SU-DHL-6 (cell line): ENCODE results near the gene MTCH1.

ENCODE experiments used
- H2AFZ ChIP-seq: fragments of 200-600 bp; sonication (generic); 2 replicates; pipeline ENCODE4 v1.6.1; 2014; ENCODE audit warnings: low read depth, mild to moderate bottlenecking, moderate library complexity, mixed read lengths, antibody characterized with exemption, low read length; ENCODE audit not compliant: severe bottlenecking
- H3F3A ChIP-seq: fragments of 200-600 bp; shearing (Covaris generic); 2 replicates; pipeline ENCODE4 v1.6.0; 2016; ENCODE audit warnings: antibody characterized with exemption, mild to moderate bottlenecking; ENCODE audit not compliant: insufficient read depth
- H3K27ac ChIP-seq: fragments of 200-600 bp; sonication (generic); 2 replicates; pipeline ENCODE4 v1.5.1; 2016; ENCODE audit warnings: low read depth, mild to moderate bottlenecking, low read length, moderate library complexity, mixed read lengths
- H3K27me3 ChIP-seq: fragments of 200-600 bp; sonication (generic), shearing (Covaris generic); 2 replicates; pipeline ENCODE4 v1.6.0; 2014; ENCODE audit warnings: mild to moderate bottlenecking, low read length
- H3K36me3 ChIP-seq: fragments of 200-600 bp; sonication (generic); 2 replicates; pipeline ENCODE4 v1.6.1; 2014; ENCODE audit warnings: mild to moderate bottlenecking, low read length, mixed read lengths
- H3K4me2 ChIP-seq: fragments of 300-600, 200-600 bp; shearing (Covaris generic), sonication (generic); 2 replicates; pipeline ENCODE4 v1.6.0; 2014; ENCODE audit warnings: low read length, low read depth, mild to moderate bottlenecking; ENCODE audit not compliant: poor library complexity, severe bottlenecking
- H3K4me3 ChIP-seq: fragments of 200-600 bp; sonication (generic); 2 replicates; pipeline ENCODE4 v1.5.1; 2014; ENCODE audit warnings: antibody characterized with exemption, low read length, mild to moderate bottlenecking, mixed read lengths; ENCODE audit not compliant: insufficient read depth, poor library complexity, severe bottlenecking
- H3K79me2 ChIP-seq: fragments of 200-600 bp; sonication (generic); 2 replicates; pipeline ENCODE4 v1.6.1; 2014; ENCODE audit warnings: mild to moderate bottlenecking, low read length, moderate library complexity; ENCODE audit not compliant: insufficient read depth
- H3K9ac ChIP-seq: fragments of 200-600 bp; sonication (generic); 2 replicates; pipeline ENCODE4 v1.7.0; 2014; ENCODE audit warnings: mild to moderate bottlenecking, low read length
- H3K9me2 ChIP-seq: fragments of 200-600 bp; sonication (generic); replicated peaks from 2 replicates; pipeline ENCODE4 v1.6.1; 2014; ENCODE audit warnings: low read length; ENCODE audit not compliant: insufficient read depth
- H3K9me3 ChIP-seq: fragments of 200-600 bp; sonication (generic); 2 replicates; pipeline ENCODE4 v1.6.1; 2014; ENCODE audit warnings: low read length, mixed read lengths; ENCODE audit not compliant: insufficient read depth
- H4K20me1 ChIP-seq: fragments of 200-600 bp; sonication (generic); 2 replicates; pipeline ENCODE4 v1.6.1; 2014; ENCODE audit warnings: low read depth, mild to moderate bottlenecking, antibody characterized with exemption, low read length, moderate library complexity, mixed read lengths
- EZH2phosphoT487 ChIP-seq: fragments of 200-600 bp; sonication (generic), shearing (Covaris generic); conservative IDR thresholded peaks from 2 replicates; pipeline ENCODE4 v1.6.1; 2018; ENCODE audit warnings: mild to moderate bottlenecking, antibody characterized with exemption, low read length, moderate library complexity, mixed read lengths
- TF ChIP-seq, protein P1 (sequence below): fragments of 200-600 bp; sonication (generic); IDR thresholded peaks from one replicate; pipeline ENCODE4 v1.5.1; 2017; ENCODE audit warnings: antibody characterized with exemption, mild to moderate bottlenecking, low read length, moderate library complexity; ENCODE audit not compliant: insufficient read depth, poor library complexity, severe bottlenecking

The MTCH1 gene

DNA sequence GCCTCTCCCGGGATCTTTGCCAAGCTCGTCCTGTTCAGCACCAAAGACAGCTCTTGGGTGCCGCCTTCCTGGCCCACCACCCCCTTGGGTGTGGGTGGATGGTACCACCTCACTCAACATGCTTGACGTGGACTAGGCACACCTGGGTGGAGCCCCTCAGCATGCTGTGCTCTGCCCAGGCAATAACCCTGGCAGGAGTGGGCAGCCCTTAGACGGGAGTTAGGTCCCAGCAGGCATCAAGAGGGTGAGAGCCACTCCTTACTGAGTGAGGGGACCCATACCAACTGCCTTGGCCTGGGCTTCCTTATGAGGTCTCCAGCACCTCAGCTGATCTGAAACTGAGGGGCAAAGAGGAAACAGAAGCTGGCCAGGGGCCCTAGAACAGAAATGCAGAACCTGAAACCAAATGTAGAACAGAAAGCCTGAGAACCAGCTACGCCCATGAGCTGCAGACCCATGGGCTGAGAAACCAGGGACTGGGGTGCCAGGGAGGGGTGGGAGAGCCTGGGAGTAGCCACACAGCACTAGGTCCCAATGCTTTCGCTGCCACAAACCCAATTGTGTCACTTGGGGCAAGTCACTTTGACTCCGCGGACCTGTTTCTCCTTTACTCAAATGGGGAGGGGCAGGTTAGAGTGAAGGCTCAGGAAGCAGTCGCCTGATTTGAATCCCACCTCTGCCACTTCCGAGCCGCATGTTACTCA is 21.5 kb upstream of the MTCH1 start:
- H3K9ac ChIP-seq = peak overlapping the region; percentile 65
- H3K9me2 ChIP-seq = no peaks in the 10 kb centered on the region
- peaks cover 11% of the 10 kb centered on the region; the same call in 1 of the 2 replicates for H3K79me2 ChIP-seq
- H3K36me3 ChIP-seq = no peaks in the 10 kb centered on the region
- no peaks in the 10 kb centered on the region for H3K27me3 ChIP-seq
- peak overlapping the region; percentile 70 for H3K4me2 ChIP-seq
- H2AFZ ChIP-seq = no peak overlapping the region
- H4K20me1 ChIP-seq = no peaks in the 10 kb centered on the region
- H3F3A ChIP-seq = peaks cover 26% of the 10 kb centered on the region; the same call in 1 of the 2 replicates
- H3K27ac ChIP-seq = peak overlapping the region; percentile 66
- no peak for TF ChIP-seq EZH2phosphoT487
- TF ChIP-seq, protein P1, sequence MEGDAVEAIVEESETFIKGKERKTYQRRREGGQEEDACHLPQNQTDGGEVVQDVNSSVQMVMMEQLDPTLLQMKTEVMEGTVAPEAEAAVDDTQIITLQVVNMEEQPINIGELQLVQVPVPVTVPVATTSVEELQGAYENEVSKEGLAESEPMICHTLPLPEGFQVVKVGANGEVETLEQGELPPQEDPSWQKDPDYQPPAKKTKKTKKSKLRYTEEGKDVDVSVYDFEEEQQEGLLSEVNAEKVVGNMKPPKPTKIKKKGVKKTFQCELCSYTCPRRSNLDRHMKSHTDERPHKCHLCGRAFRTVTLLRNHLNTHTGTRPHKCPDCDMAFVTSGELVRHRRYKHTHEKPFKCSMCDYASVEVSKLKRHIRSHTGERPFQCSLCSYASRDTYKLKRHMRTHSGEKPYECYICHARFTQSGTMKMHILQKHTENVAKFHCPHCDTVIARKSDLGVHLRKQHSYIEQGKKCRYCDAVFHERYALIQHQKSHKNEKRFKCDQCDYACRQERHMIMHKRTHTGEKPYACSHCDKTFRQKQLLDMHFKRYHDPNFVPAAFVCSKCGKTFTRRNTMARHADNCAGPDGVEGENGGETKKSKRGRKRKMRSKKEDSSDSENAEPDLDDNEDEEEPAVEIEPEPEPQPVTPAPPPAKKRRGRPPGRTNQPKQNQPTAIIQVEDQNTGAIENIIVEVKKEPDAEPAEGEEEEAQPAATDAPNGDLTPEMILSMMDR = no peak
- H3K4me3 ChIP-seq = peak overlapping the region; percentile 58
- H3K9me3 ChIP-seq = no peaks in the 10 kb centered on the region

DNA sequence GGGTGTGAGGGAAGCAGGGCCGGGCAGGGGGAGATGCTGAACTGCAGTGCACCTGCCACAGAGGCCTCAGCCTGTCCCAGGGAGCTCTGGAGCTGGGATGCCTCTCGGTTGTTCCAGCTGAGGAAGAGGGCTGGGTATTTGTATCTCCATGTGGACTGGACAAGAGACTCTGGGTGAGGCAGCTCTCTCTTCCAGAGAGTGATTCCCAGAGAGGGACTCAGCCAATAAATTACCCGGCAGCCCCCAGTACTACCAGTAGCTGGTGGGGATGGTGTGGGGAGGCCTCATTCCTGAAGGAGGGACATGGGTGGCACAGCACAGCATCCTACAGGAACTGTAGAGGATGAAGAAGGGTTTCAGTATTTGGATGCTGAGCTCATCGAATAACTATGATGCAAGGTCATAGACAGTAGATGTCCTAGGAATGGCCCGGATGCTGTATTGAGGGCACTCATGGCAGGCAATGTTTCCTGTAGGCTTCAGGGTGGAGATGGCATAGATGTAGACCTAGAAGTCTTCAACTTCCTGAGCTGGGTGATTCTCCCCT is 20.9 kb upstream of the MTCH1 start:
- H2AFZ ChIP-seq = no peak overlapping the region
- peaks cover 26% of the 10 kb centered on the region; the same call in 1 of the 2 replicates for H3F3A ChIP-seq
- H3K27me3 ChIP-seq = no peaks in the 10 kb centered on the region
- peak overlapping the region; percentile 58 for H3K4me3 ChIP-seq
- peak overlapping the region; percentile 70 for H3K4me2 ChIP-seq
- H3K9me2 ChIP-seq = no peaks in the 10 kb centered on the region
- peak overlapping the region; percentile 66 for H3K27ac ChIP-seq
- peaks cover 11% of the 10 kb centered on the region; the same call in 1 of the 2 replicates for H3K79me2 ChIP-seq
- H4K20me1 ChIP-seq = no peaks in the 10 kb centered on the region
- H3K9ac ChIP-seq = peak overlapping the region; percentile 65
- H3K9me3 ChIP-seq = no peaks in the 10 kb centered on the region
- TF ChIP-seq EZH2phosphoT487 = no peak
- TF ChIP-seq, protein P1 = no peak
- no peaks in the 10 kb centered on the region for H3K36me3 ChIP-seq

DNA sequence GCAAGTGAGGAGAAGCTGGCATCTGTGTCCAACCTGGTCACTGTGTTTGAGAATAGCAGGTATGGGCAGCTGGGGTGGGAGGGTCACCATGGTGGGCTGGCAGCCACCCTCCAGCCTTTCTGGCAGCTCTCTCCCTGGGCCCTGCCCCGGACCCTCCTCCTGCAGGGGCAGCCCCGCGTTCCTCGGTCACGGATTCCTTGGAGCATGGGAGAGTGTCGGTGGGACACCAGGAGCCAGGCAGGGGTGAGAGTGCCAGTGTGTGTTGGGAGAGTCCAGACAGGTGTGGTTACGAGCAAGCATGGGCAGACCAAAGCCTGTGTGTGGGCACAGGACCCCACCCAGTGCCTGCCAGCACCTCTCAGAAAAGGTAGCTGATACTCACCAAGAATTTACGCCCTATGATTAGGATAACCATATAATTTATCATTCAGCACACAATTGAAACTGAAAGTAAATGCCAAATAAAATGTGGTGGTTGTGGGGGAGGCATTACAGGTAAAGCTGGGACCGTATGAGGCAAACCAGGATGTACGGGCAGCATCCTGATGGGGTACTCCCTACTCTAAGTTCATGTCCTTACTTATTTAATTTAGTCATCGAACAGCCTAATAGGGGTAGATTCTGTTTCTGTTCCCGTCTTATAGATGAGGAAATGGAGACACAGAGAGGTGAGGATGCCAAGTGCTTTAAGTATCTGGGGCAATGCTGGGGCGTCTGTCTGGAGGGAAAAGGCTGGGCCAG is 20.0 kb upstream of the MTCH1 start:
- H3K27ac ChIP-seq = peak overlapping the region; percentile 66
- no peaks in the 10 kb centered on the region for H3K36me3 ChIP-seq
- H3K9me2 ChIP-seq = no peaks in the 10 kb centered on the region
- H3K9me3 ChIP-seq = no peaks in the 10 kb centered on the region
- peaks cover 26% of the 10 kb centered on the region; the same call in 1 of the 2 replicates for H3F3A ChIP-seq
- H3K9ac ChIP-seq = peak overlapping the region; percentile 65
- no peaks in the 10 kb centered on the region for H4K20me1 ChIP-seq
- no peaks in the 10 kb centered on the region for H3K27me3 ChIP-seq
- H3K79me2 ChIP-seq = peaks cover 11% of the 10 kb centered on the region; the same call in 1 of the 2 replicates
- TF ChIP-seq, protein P1 = no peak
- TF ChIP-seq EZH2phosphoT487 = no peak
- peak overlapping the region; percentile 20 for H2AFZ ChIP-seq
- H3K4me3 ChIP-seq = peak overlapping the region; percentile 58
- H3K4me2 ChIP-seq = peak overlapping the region; percentile 70
